ENCODE data around the gene TTC16. TPM values are rescaled to one million over a fixed set of nuclear protein-coding genes. Genes with fewer than 3 reads are reported as not detected.

TTC16 gene
- total RNA-seq, 1 experiment from 2014 or later: 0.11 TPM

Other genes with a start within 250 kb of the TTC16 start
- gene STXBP1, start 103.8 kb upstream of the TTC16 start, total RNA-seq (2014; rRNA removed; shearing (Covaris generic)): 41.3 and 41.5 TPM in 2 replicates
- 0.11 TPM in 2 replicates for gene CFAP157, start 9.1 kb upstream of the TTC16 start, total RNA-seq (2014; rRNA removed; shearing (Covaris generic))
- 26.9 and 35.5 TPM in 2 replicates for gene PTRH1, start 416 bp upstream of the TTC16 start, total RNA-seq (2014; rRNA removed; shearing (Covaris generic))
- 9.0 and 10.5 TPM in 2 replicates for gene TOR2A, start 19.2 kb downstream of the TTC16 start, total RNA-seq (2014; rRNA removed; shearing (Covaris generic))
- gene SH2D3C, start 62.6 kb downstream of the TTC16 start, total RNA-seq (2014; rRNA removed; shearing (Covaris generic)): 0.08 and 0.11 TPM in 2 replicates
- gene CDK9, start 70.0 kb downstream of the TTC16 start, total RNA-seq (2014; rRNA removed; shearing (Covaris generic)): 22.1 and 32.7 TPM in 2 replicates
- 41.4 and 45.2 TPM in 2 replicates for gene FPGS, start 86.8 kb downstream of the TTC16 start, total RNA-seq (2014; rRNA removed; shearing (Covaris generic))
- 3.7 and 5.5 TPM in 2 replicates for gene ENG, start 138.6 kb downstream of the TTC16 start, total RNA-seq (2014; rRNA removed; shearing (Covaris generic))
- gene AK1, start 161.6 kb downstream of the TTC16 start, total RNA-seq (2014; rRNA removed; shearing (Covaris generic)): 50.6 and 53.0 TPM in 2 replicates
- 10.1 TPM in 2 replicates for gene ST6GALNAC6, start 183.5 kb downstream of the TTC16 start, total RNA-seq (2014; rRNA removed; shearing (Covaris generic))
- 5.2 and 7.4 TPM in 2 replicates for gene ST6GALNAC4, start 201.0 kb downstream of the TTC16 start, total RNA-seq (2014; rRNA removed; shearing (Covaris generic))
- 0.32 TPM in 1 of 2 replicates, not detected in the other for gene PIP5KL1, start 214.7 kb downstream of the TTC16 start, total RNA-seq (2014; rRNA removed; shearing (Covaris generic))
- gene DPM2, start 221.8 kb downstream of the TTC16 start, total RNA-seq (2014; rRNA removed; shearing (Covaris generic)): 31.4 and 34.9 TPM in 2 replicates